ACHN (cell line): ENCODE data around the gene PRRG2.

Experiments used
- DNase-seq: peaks from one replicate; pipeline ENCODE4 v3.0.0-alpha.2; 2015
- in situ Hi-C: cut with HindIII; loops from 2 replicates; pipeline ENCODE4 v1.10.0; 2017; ENCODE audit warnings: low sequenced_read_pairs, low pct_ligation_motif_present, low pct_unique_long_range_greater_than_20kb

Gene PRRG2

GRCh38 chr19:49579947-49580263, 1.2 kb upstream of the PRRG2 start:
- in situ Hi-C loops, result no loop called here
- no peak for DNase-seq

GRCh38 chr19:49580264-49581006, 681 bp upstream of the PRRG2 start, which contains the start of gene NOSIP:
Gene NOSIP, minus strand, starts transcription at chr19:49580556. Its CDS starts 19,865 bp downstream, at chr19:49560691.
- in situ Hi-C loops, result no loop called here
- DNase-seq, result peak; percentile 94

- in situ Hi-C loops, result no loop called here
- DNase-seq, result no peak
These were observed 2.1 kb downstream of the PRRG2 start for GRCh38 chr19:49583239-49583638.

- in situ Hi-C loops, result no loop called here
- DNase-seq, result no peak
These were observed 3.9 kb downstream of the PRRG2 start for GRCh38 chr19:49585023-49585422.

GRCh38 chr19:49587227-49587626, 6.1 kb downstream of the PRRG2 start:
- in situ Hi-C loops, result no loop called here
- no peak for DNase-seq

GRCh38 chr19:49588365-49589122, 7.4 kb downstream of the PRRG2 start:
- DNase-seq, result no peak
- in situ Hi-C loops, result no loop called here

- in situ Hi-C loops, result no loop called here
- DNase-seq, result no peak
These were observed 8.4 kb downstream of the PRRG2 start for GRCh38 chr19:49589502-49589905.

- in situ Hi-C loops, result no loop called here
These were observed 9.2 kb downstream of the PRRG2 start for GRCh38 chr19:49590071-49590970.

GRCh38 chr19:49590971-49591730, 10.0 kb downstream of the PRRG2 start, which contains the start of gene PRR12:
Gene PRR12, plus strand, starts transcription at chr19:49591182. Its CDS starts 473 bp downstream, at chr19:49591655.
- peak; percentile 60 for DNase-seq
- in situ Hi-C loops, result no loop called here

More at GRCh38 chr19:49590071-49590970, 9.2 kb downstream of the PRRG2 start:
- DNase-seq, result peak; percentile 95

- in situ Hi-C loops, result no loop called here
- DNase-seq, result peak; percentile 55
These were observed 10.8 kb downstream of the PRRG2 start for GRCh38 chr19:49591731-49592485.

GRCh38 chr19:49592486-49593232, 11.5 kb downstream of the PRRG2 start:
- DNase-seq, result peak; percentile 51
- in situ Hi-C loops, result no loop called here

GRCh38 chr19:49593233-49594113, 12.4 kb downstream of the PRRG2 start:
- in situ Hi-C loops, result no loop called here
- DNase-seq, result peak; percentile 90

GRCh38 chr19:49594157-49594992, 13.3 kb downstream of the PRRG2 start:
- no peak for DNase-seq
- in situ Hi-C loops, result no loop called here

- in situ Hi-C loops, result no loop called here
- no peak for DNase-seq
These were observed 14.1 kb downstream of the PRRG2 start for GRCh38 chr19:49594993-49595818.
